RPMI7951 (cell line): ENCODE data around the gene TROAP. TPM values are rescaled to one million over a fixed set of nuclear protein-coding genes. Genes with fewer than 3 reads are reported as not detected.

Source experiments
- DNase-seq: peaks from one replicate; pipeline ENCODE4 v3.0.0-alpha.2; 2012; ENCODE audit warnings: low read depth
- total RNA-seq: library from RNA; depleted of rRNA; stranded (reverse); fragments of >200 nt; shearing (Covaris generic); gene quantifications from 2 replicates; pipeline ENCODE4 v1.2.3, GENCODE V29; 2014

The TROAP gene
- total RNA-seq, 1 experiment from 2014 or later, result 49.3 TPM

- DNase-seq, result no peak
Observed at GRCh38 chr12:49342914-49343731, 20.1 kb downstream of the TROAP start.

DNA sequence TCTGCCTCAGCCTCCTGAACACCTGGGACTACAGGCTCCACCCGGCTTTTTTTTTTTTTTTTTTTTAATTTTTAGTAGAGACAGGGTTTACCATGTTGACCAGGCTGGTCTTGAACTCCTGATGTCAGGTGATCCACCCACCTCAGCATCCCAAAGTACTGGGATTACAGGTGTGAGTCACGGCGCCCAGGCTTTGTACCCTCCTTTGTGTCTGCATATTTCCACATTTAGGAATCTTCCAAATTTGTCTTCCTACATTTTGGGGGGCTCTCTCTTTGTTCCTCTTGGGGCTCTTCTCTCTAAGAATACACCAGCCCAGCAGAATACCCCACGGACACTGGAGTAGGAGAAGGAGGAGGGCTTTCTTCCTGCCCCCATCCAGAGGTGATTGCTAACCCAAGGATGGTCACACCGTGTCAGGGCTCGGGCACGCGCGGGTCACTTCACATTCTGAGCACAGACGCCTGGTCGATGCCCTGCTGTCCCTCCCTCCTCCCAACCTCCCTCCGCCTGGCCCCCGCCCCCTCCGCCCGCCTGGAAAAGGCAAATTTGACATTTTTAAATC is 21.5 kb downstream of the TROAP start:
- no peak for DNase-seq

DNA sequence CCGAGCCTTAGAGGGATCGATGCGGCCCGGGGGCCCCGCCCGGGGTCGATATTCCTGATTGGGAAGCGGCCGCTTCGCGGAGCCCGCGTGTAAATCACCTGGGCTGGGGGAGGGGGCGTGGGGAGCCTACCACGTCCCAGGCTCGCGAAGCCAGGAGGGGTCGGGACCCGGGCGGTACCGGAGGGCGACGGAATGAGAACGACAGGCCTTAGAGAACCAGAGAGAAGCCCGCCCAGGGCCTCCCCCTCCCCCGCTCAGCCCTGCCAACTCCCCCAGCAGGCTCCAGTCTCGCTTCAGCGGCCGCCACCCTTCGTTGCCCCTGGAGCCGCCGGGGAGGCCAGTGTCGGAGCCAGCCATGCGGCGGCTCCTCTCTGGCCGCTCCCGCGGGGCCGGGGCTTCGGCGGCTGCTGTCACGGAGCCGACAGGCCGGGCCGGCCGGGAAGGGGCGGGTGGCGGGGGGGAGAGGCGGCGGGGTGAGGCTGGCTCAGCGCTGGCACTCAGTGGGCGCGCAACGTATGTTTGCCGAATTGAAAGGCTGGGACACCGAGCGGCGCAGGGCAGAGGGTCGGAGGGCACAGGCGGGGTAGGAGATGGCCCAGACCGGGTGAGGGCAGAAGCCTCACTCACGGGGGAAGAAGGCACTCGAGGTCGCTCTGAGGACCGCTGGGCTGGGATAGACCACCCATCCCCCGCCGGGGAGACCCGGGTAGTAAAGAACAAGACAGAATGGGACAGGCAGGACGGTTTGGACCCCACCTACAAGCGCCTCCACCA is 22.2 kb downstream of the TROAP start:
- no peak for DNase-seq

GRCh38 chr12:49345825-49346658 is 23.0 kb downstream of the TROAP start:
- no peak for DNase-seq

DNA sequence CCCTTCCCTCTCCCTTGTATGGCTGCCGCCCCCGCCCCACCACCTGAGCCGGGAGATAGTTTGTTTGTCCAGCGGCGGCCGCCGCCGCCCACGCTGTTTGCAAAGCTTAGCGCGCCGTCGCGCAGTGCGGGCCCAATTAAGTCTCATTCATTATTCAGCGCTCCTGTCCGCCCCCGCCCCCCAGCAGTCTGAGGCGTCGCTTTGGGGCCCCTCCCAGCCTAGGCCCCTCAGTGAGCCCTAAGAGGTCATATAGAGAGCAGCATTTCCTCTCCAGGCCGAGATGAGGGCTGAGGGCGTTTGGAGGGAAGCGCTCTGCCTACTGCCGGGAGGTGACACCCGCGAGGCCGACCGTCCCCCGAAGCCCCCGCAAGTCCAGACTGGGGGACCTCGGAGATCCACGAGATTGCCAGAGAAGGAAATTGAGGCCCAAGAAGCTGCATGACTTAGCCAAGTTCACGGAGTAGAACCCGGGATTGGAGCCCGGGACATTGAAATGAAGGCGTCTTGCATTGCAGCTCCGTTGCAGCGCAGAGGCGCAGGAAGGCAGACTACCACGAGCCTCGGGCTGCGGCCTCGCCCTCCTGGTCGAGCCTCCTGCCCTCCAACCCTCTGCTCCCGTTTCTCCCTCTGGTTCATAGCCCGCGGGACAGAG is 23.7 kb downstream of the TROAP start, which contains the start of gene DNAJC22:
Gene DNAJC22 (plus strand): TSS at position 230 of the 652 bp plus-strand sequence. CDS start 1,985 bp downstream, outside the sequence.
- DNase-seq, result no peak

DNA sequence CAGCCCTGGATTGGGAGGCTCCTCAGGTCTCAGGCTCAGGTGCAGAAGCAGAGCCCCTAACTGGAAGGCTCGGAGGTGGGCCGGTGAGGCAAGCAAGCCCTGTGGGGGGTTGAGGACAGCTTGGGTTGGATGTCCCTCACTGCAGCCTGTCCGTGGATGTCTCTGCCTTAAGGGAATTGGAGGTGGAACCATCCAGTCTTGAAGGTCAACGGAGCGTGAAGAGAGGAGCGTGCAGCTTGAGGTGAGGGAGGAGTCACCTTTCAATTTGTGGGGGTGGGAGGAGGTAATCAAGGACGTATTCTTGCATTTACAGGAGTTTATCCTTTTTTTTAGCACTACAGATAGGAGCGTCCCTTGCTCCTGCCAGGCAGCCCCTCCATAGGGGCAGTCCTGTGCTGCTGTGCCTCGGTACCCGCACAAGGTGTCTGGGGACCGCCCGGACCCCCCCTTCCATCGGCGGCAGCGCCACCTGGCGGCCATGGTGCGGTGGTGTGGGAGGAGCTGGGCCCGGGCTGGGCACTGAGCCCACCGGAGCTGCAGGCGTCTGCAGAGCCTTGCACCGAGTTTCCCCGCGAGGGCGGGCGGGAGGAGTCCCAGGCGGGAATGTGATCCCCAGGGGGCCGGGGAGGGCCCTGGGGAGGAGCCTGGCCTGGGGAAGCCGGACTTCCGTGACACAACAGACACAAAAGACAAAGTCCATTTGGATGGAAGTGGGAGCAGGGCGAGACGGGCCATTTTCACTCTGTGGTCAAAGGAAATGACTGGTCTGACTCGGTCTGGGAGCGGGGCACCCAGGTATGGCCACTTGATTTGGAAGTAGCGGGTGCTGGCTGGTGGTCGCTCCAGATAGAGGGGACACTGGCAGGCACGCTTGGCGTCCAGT is 24.5 kb downstream of the TROAP start:
- DNase-seq, result peak; percentile 91

DNA sequence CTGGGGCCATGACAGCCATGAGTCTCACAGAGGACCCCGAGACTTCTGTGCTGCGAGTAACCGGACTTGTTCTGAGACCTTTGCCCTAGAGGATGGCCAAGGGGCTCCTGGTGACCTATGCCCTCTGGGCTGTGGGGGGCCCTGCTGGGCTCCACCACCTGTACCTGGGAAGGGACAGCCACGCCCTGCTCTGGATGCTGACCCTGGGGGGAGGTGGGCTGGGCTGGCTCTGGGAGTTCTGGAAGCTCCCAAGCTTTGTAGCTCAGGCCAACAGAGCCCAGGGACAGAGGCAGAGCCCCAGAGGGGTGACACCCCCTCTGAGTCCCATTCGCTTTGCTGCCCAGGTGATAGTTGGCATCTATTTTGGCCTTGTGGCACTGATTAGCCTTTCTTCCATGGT is 25.7 kb downstream of the TROAP start:
- no peak for DNase-seq

- DNase-seq, result no peak
Observed at GRCh38 chr12:49349266-49349665, 26.2 kb downstream of the TROAP start.

GRCh38 chr12:49352351-49352750 is 29.3 kb downstream of the TROAP start:
- DNase-seq, result no peak

GRCh38 chr12:49355913-49356312 is 32.9 kb downstream of the TROAP start:
- DNase-seq, result no peak

DNA sequence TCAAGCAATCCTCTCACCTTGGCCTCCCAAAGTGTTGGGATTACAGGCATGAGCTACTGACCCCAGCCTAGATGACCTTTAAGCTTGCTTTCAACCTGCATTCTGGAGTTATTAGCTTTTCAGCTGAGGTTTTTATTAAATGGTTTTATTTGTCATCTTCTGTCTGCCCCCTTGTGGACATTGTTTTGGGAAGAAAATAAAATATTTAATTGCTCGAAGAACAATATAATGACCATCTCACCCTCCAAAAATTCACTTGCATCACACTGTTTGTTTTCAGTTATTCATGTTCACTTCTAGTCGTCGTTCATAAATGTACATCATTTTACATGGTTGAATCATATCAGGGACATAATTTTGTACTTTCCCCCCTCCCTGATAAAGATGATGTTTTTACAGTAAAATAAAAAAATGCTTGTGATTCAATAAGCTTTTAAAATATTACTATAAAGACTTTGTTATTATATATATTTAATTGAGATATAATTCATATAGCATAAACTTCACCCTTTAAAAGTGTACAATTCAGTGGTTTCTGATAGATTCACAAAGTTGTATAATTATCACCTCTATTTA is 34.1 kb downstream of the TROAP start:
- peak; percentile 46 for DNase-seq

DNA sequence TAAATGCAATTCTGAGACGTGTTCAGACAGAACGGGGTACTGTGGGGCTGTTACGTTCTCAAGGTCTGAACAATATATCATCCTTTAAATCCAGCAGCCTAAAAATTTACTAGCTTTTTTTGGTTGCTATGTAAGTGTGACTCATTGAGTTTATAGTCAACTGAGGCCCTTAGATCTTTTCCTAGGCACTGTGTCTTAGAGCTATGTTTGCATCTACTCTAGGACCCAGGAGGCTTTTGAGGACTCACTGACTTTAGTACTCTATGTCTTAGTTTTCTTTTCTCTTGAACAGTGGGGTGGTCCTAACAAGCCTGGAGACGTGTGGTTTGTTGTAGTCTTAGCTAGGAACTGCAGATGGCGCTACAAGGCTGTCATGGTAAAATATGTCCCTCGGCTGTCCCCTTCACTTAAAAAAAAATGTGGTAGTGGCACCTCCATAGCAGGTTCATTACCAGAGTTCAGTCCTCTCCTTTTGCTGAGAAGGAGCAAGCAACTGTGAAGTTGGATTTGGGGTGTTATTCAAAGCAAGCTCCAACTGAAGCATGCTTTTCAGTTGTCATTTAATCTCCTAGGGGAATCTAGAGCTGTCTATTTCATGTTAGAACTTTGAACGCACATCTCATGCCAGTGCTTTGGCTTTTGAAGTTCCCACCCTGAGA is 35.6 kb downstream of the TROAP start:
- peak; percentile 62 for DNase-seq

DNA sequence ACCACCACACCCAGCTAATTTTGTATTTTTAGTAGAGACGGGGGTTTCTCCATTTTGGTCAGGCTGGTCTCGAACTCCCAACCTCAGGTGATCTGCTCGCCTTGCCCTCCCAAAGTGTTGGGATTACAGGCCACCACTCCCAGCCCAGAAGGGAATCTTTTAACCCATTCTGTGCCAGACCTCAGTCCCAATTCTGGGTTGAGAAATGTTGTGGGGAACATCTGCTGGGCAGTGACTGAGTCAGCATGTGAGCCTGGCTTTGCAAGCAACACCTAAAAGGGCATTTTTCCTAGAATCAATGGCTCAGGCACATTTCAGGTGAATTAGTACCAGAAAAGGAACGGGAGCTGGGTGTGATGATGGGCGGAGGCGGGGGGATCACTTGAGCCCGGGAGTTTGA is 36.6 kb downstream of the TROAP start:
- no peak for DNase-seq

GRCh38 chr12:49362077-49362476 is 39.0 kb downstream of the TROAP start:
- no peak for DNase-seq

- peak; percentile 53 for DNase-seq
Observed at GRCh38 chr12:49364989-49365388, 41.9 kb downstream of the TROAP start.

- peak; percentile 80 for DNase-seq
Observed at GRCh38 chr12:49365542-49365941, 42.5 kb downstream of the TROAP start.

GRCh38 chr12:49366096-49366651 is 43.1 kb downstream of the TROAP start:
- no peak for DNase-seq

GRCh38 chr12:49366652-49367380 is 43.8 kb downstream of the TROAP start:
- DNase-seq, result peak; percentile 92
